Left lung (tissue), 10 donors: Measurements from ENCODE around the gene SLC27A5. TPM values are rescaled to one million over a fixed set of nuclear protein-coding genes. Genes with fewer than 3 reads are reported as not detected.
"Not testable (repeated sequence)": the region's sequence is repeated elsewhere in the genome, so short reads cannot be mapped to it uniquely, and the experiment has no call there.

Experiments
- ATAC-seq: fragments of 200-7000 bp; cut with Tn5 transposase; one replicate; pipeline ENCODE4 v1.9.1; 2020; ENCODE audit warnings: moderate library complexity
- DNase-seq, 4 donors: peaks; one replicate each; pipeline ENCODE4 v3.0.0-alpha.2; 2013 to 2020
- H3K27ac ChIP-seq, 2 donors: fragments of 200-600 bp; sonication (generic) in 1 of 2; one replicate each; pipeline versions ENCODE4 v1.5.0 to v1.8.0; 2020 to 2021
- H3K27me3 ChIP-seq, 2 donors: fragments of 200-600 bp; sonication (generic) in 1 of 2; one replicate each; pipeline versions ENCODE4 v1.5.0 to v1.8.0; 2020 to 2021
- H3K36me3 ChIP-seq, 2 donors: fragments of 200-600 bp; sonication (generic) in 1 of 2; one replicate each; pipeline versions ENCODE4 v1.5.0 to v1.8.0; 2020 to 2021
- H3K4me1 ChIP-seq, 2 donors: fragments of 200-600 bp; one replicate each; pipeline ENCODE4 v1.8.0; 2021
- H3K4me3 ChIP-seq, 2 donors: fragments of 200-600 bp; sonication (generic) in 1 of 2; one replicate each; pipeline versions ENCODE4 v1.5.0 to v1.8.0; 2020 to 2021; ENCODE audit warnings: mild to moderate bottlenecking in 1 of 2
- H3K9me3 ChIP-seq, 2 donors: fragments of 200-600 bp; sonication (generic) in 1 of 2; one replicate each; pipeline versions ENCODE4 v1.5.0 to v1.8.0; 2020 to 2021
- intact Hi-C, 2 donors: fragments of 100-400 bp; cut with DNase I; formaldehyde crosslinking; loops; one replicate each; pipeline versions ENCODE4 v1.11.2 to v1.14.2; 2022
- polyA plus RNA-seq, 6 donors: library from polyadenylated mRNA; unstranded; fragments of 120-200 nt; gene quantifications; one replicate each; pipeline ENCODE4 v1.2.1, GENCODE V29; 2013; ENCODE audit not compliant: insufficient read length in 6 of 6
- total RNA-seq, 2 donors: library from RNA; stranded (reverse); fragmentation: NEBNext Ultra II Directional; extraction: Animal tissue kit (Norgen Biotek cat#: 25700); gene quantifications; one replicate each; pipeline ENCODE4 v1.2.1, GENCODE V29; 2021
- TF ChIP-seq, protein P1 (sequence below), 2 donors: fragments of 200-600 bp; sonication (generic) in 1 of 2; IDR thresholded peaks; one replicate each; pipeline versions ENCODE4 v1.5.0 to v1.8.0; 2021; ENCODE audit warnings: antibody characterized with exemption in 2 of 2
- donor health status: DM: no; HTN: yes; CAD: no.
- donor health status: DM: no; HTN: no; CAD: no.

The SLC27A5 gene
- total and polyA plus RNA-seq, 8 donors, result 6.2 to 11.8 (median 8.1) TPM

DNA sequence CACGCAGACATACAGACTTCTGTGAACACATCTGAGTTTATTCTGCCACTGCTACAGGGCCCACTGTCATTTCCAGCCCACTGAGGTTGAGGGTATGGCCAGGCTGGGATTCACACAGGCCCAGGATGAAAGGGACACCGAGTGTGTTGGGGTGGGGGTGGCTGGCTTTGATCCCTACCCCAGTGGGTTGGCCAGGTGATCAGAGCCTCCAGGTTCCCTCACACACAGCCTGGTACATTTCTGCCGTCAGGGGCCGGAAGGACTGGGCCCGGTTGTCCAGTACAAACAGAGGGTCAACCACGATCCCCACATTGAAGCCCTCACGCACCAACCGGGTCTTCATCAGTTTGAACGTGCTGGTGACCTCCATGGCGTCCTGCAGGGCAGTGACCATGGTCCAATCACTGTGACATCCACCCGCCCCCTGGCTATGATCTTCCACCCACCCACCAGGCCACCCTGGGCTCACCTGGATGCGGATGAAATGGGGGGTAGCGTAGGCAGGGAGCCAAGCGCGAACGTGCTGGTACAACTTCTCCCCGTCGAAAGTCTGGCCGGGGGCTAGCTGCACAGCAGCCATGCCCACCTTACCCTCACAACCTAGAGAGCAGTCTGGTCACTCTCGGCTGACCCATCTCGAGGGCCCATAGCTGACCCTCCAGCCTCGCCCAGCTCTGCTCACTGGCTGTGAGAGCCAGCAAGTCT lies 13.3 kb downstream of the SLC27A5 start:
- H3K4me3 ChIP-seq, result peak overlapping the region; percentile 50 to 62
- H3K27me3 ChIP-seq, result no peaks in the 10 kb centered on the region
- H3K27ac ChIP-seq, result peak overlapping the region in 1 of 2 donors; percentile 87
- H3K4me1 ChIP-seq, result peaks cover 0 to 23% of the 10 kb centered on the region in 2 donors
- TF ChIP-seq, protein P1, sequence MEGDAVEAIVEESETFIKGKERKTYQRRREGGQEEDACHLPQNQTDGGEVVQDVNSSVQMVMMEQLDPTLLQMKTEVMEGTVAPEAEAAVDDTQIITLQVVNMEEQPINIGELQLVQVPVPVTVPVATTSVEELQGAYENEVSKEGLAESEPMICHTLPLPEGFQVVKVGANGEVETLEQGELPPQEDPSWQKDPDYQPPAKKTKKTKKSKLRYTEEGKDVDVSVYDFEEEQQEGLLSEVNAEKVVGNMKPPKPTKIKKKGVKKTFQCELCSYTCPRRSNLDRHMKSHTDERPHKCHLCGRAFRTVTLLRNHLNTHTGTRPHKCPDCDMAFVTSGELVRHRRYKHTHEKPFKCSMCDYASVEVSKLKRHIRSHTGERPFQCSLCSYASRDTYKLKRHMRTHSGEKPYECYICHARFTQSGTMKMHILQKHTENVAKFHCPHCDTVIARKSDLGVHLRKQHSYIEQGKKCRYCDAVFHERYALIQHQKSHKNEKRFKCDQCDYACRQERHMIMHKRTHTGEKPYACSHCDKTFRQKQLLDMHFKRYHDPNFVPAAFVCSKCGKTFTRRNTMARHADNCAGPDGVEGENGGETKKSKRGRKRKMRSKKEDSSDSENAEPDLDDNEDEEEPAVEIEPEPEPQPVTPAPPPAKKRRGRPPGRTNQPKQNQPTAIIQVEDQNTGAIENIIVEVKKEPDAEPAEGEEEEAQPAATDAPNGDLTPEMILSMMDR (IDR thresholded peaks at IDR 0.05), result no peak
- intact Hi-C loops, result no loop called here
- H3K9me3 ChIP-seq, result no peaks in the 10 kb centered on the region
- H3K36me3 ChIP-seq, result no peaks in the 10 kb centered on the region
- peak in 1 of 4 donors; percentile 35 for DNase-seq
- peak; percentile 2 for ATAC-seq

DNA sequence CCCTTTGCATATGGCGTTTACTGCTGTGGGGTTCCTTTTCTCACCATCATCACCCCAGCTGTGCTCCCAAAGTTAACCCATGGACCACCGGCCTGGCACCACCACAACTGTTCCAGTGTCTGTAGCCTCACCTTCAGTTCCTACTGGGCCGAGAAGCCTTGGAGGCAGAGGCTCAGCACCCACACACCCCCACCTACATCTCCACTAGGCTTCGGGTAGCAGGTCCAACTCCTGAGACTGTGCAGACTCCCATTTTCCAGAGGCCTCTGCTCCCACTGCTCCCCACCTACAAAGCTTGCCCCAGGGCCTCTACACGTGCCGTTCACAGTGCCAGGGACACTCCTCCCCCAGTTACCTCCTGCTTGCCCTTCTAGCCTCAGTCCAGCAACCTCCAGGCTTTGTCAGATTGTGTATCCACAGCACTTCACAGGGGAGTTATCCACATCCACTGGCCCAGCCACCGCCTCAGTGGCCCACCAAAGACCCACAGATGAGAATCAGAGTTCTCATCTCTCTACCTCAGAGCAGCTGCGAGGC lies 14.1 kb downstream of the SLC27A5 start:
- ATAC-seq (no peak), DNase-seq (peak in 1 of 4 donors; percentile 43)
- H3K4me1 ChIP-seq, result peaks cover 0 to 23% of the 10 kb centered on the region in 2 donors
- no peaks in the 10 kb centered on the region for H3K9me3 ChIP-seq
- no peak overlapping the region for H3K4me3 ChIP-seq
- no peaks in the 10 kb centered on the region for H3K27me3 ChIP-seq
- no peak overlapping the region for H3K27ac ChIP-seq
- no peaks in the 10 kb centered on the region for H3K36me3 ChIP-seq
- TF ChIP-seq, protein P1 (IDR thresholded peaks at IDR 0.05), result no peak
- intact Hi-C loops, result no loop called here

DNA sequence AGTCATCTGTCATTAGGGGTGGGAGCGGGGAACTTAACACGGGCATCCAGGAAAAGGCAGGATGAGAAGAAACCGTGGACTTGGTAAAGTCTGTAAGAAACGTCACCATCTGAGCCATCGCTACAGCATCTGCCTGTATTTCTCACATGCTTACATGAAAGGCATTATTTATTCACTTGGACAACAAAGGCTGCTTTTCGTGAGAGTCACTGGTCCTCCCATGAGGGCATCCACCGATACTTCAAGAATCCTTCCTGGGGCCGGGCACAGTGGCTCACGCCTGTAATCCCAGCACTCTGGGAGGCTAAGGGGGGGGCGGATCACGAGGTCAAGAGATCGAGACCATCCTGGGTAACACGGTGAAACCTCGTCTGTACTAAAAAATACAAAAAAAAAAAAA lies 19.5 kb downstream of the SLC27A5 start:
- H3K27me3 ChIP-seq, result no peaks in the 10 kb centered on the region
- peak in 1 of 4 donors; percentile 34 for DNase-seq
- TF ChIP-seq, protein P1 (IDR thresholded peaks at IDR 0.05), result no peak
- H3K9me3 ChIP-seq, result no peaks in the 10 kb centered on the region
- no peak overlapping the region for H3K27ac ChIP-seq
- no peak overlapping the region for H3K4me3 ChIP-seq
- no peak for ATAC-seq
- no peaks in the 10 kb centered on the region for H3K36me3 ChIP-seq
- intact Hi-C loops, result no loop called here
- no peaks in the 10 kb centered on the region for H3K4me1 ChIP-seq

DNA sequence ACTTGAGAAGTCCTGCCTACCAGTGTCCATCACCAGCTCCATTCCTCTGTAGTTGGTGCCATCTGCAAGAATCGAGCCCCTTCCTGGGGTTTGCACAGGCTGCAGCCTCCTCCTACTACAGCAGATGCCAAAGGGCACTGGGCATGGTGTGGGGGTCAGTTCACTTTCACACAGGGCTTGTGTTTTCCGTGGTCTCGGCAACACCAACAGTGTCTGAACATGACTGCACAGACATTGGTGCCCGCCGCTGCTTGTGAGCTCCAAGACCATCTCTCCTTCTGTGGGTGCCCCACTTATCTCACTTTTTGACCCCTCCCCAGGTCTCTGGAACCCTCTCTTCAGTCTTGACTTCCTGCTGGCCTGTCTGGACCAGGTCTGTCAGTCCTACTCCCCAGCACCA lies 20.4 kb downstream of the SLC27A5 start:
- no peaks in the 10 kb centered on the region for H3K9me3 ChIP-seq
- no peak for ATAC-seq

DNA sequence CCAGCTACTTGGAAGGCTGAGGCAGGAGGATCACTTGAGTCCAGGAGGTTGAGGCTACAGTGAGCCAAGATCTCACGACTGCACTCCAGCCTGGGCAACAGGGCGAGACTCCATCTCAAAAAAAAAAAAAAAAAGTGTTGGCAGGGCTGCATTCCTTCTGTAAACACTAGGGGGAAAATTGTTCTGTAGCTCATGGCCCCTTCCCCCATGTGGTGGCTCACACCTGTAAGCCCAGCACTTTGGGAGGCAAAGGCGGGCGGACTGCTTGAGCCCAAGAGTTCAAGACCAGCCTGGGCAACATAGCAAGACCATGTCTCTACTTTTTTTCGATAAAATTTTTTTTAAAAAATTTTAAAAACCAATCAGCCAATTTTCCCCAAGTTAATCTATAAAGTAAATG lies 27.4 kb downstream of the SLC27A5 start:
- H3K4me1 ChIP-seq, intact Hi-C loops, H3K27me3 ChIP-seq, ATAC-seq, DNase-seq, H3K9me3 ChIP-seq, H3K4me3 ChIP-seq, H3K27ac ChIP-seq: not testable (repeated sequence)
- H3K36me3 ChIP-seq, result peaks cover 0 to 22% of the 10 kb centered on the region in 2 donors

More for the DNA sequence above, 20.4 kb downstream of the SLC27A5 start:
- H3K4me1 ChIP-seq, result no peaks in the 10 kb centered on the region
- H3K36me3 ChIP-seq, result no peaks in the 10 kb centered on the region
- H3K4me3 ChIP-seq, result no peak overlapping the region
- no peak overlapping the region for H3K27ac ChIP-seq
- no peaks in the 10 kb centered on the region for H3K27me3 ChIP-seq
- TF ChIP-seq, protein P1 (IDR thresholded peaks at IDR 0.05), result no peak
- peak in 1 of 4 donors; percentile 43 for DNase-seq
- intact Hi-C loops, result no loop called here
